Kidney (tissue), 14 donors: ENCODE data around the gene TCEA3. TPM values are rescaled to one million over a fixed set of nuclear protein-coding genes. Genes with fewer than 3 reads are reported as not detected.

ENCODE experiments used
- DNase-seq, 5 donors: peaks; one replicate each; pipeline ENCODE4 v3.0.0-alpha.2; 2013 to 2020
- FAIRE-seq: peaks from 2 replicates; lab custom pipeline; 2012; peaks lifted over from hg19 to GRCh38; lab: Jason Lieb, UNC
- H3K27ac ChIP-seq, 2 donors: one replicate each; pipeline ENCODE4 v1.7.0; 2013; ENCODE audit warnings: low read depth in 2 of 2, low read length in 2 of 2, inconsistent platforms in 1 of 2
- H3K27me3 ChIP-seq: one replicate; pipeline ENCODE4 v1.7.1; 2013; ENCODE audit warnings: low read length, inconsistent platforms; ENCODE audit not compliant: control insufficient read depth, insufficient read depth
- H3K36me3 ChIP-seq, 3 donors: one replicate each; pipeline versions ENCODE4 v1.7.0 to v1.7.1; 2013; ENCODE audit warnings: low read length in 3 of 3, control low read depth in 1 of 3, inconsistent platforms in 1 of 3; ENCODE audit not compliant: insufficient read depth in 3 of 3, control insufficient read depth in 2 of 3
- H3K4me1 ChIP-seq, 3 donors: one replicate each; pipeline versions ENCODE4 v1.7.0 to v1.7.1; 2013; ENCODE audit warnings: low read length in 3 of 3, inconsistent platforms in 1 of 3, low read depth in 1 of 3; ENCODE audit not compliant: control insufficient read depth in 2 of 3, insufficient read depth in 2 of 3
- H3K4me3 ChIP-seq, 3 donors: one replicate each; pipeline versions ENCODE4 v1.7.0 to v1.8.1; 2013; ENCODE audit warnings: low read length in 3 of 3, control low read depth in 1 of 3, inconsistent platforms in 1 of 3
- H3K9ac ChIP-seq, 3 donors: one replicate each; pipeline versions ENCODE4 v1.7.0 to v1.7.1; 2013; ENCODE audit warnings: low read length in 3 of 3, control low read depth in 1 of 3, inconsistent platforms in 1 of 3
- H3K9me3 ChIP-seq, 3 donors: one replicate each; pipeline versions ENCODE4 v1.7.0 to v1.7.1; 2013; ENCODE audit warnings: low read length in 3 of 3, control low read depth in 1 of 3, inconsistent platforms in 1 of 3; ENCODE audit not compliant: control insufficient read depth in 2 of 3, insufficient read depth in 1 of 3
- CTCF ChIP-seq: IDR thresholded peaks from 3 replicates; pipeline ENCODE4 v1.5.1; 2012; ENCODE audit warnings: mild to moderate bottlenecking, moderate library complexity, borderline replicate concordance; ENCODE audit not compliant: insufficient read depth; ENCODE audit errors: extremely low read depth
- intact Hi-C: fragments of 100-400 bp; cut with DNase I; formaldehyde crosslinking; loops from one replicate; pipeline ENCODE4 v1.11.1; 2022
- polyA plus RNA-seq: library from polyadenylated mRNA; stranded (reverse); fragments of 350-450 nt; fragmentation: Illumina TruSeq; extraction: RNeasy Lipid Tissue Mini Kit (QIAGEN cat#74804); gene quantifications from one replicate; pipeline ENCODE4 v1.2.3, GENCODE V29; 2014; ENCODE audit warnings: low read depth, low replicate concordance; ENCODE audit not compliant: insufficient read depth
- total RNA-seq: library from RNA; stranded (reverse); fragmentation: NEBNext Ultra II Directional; extraction: Animal tissue kit (Norgen Biotek cat#: 25700); gene quantifications from one replicate; pipeline ENCODE4 v1.2.1, GENCODE V29; 2021
- donor health status: control.
- donor health status: control.
- donor health status: control.
- donor health status: control.
- donor health status: control.
- donor health status: DM: yes; HTN: yes; CAD: no.
- donor health status: Normal renal cell carcinoma (clear cell type).

Gene TCEA3
- total and polyA plus RNA-seq, 2 donors from 2014 or later = 46.3 to 93.2 TPM

GRCh38 chr1:23462766-23463165 lies 38.2 kb upstream of the TCEA3 start:
- Histone ChIP-seq H3K36me3 (peaks cover 0 to 1% (median 0%) of the 10 kb centered on the region in 3 donors), H3K27ac (no peak overlapping the region), H3K4me3 (no peak overlapping the region), H3K4me1 (no peaks in the 10 kb centered on the region), H3K9me3 (no peaks in the 10 kb centered on the region), H3K9ac (no peak overlapping the region), H3K27me3 (no peaks in the 10 kb centered on the region)
- TF ChIP-seq CTCF = no peak
- DNase-seq (no peak), FAIRE-seq (no peak)
- intact Hi-C loops = no loop called here

- DNase-seq (no peak), FAIRE-seq (no peak)
- Histone ChIP-seq H3K27ac (no peak overlapping the region), H3K9ac (no peak overlapping the region), H3K27me3 (no peaks in the 10 kb centered on the region), H3K4me1 (no peaks in the 10 kb centered on the region), H3K9me3 (no peaks in the 10 kb centered on the region), H3K36me3 (peaks cover 0 to 2% (median 0%) of the 10 kb centered on the region in 3 donors), H3K4me3 (no peak overlapping the region)
- no peak for TF ChIP-seq CTCF
- intact Hi-C loops = no loop called here
Observed at GRCh38 chr1:23461050-23461449, 36.5 kb upstream of the TCEA3 start.

- no peak overlapping the region for H3K4me3 ChIP-seq
- no peak for TF ChIP-seq CTCF
- H3K9me3 ChIP-seq = no peaks in the 10 kb centered on the region
- no peak overlapping the region for H3K9ac ChIP-seq
- peaks cover 0 to 2% (median 0%) of the 10 kb centered on the region in 3 donors for H3K36me3 ChIP-seq
- H3K27me3 ChIP-seq = no peaks in the 10 kb centered on the region
- no peaks in the 10 kb centered on the region for H3K4me1 ChIP-seq
- DNase-seq (no peak), FAIRE-seq (no peak)
- no peak overlapping the region for H3K27ac ChIP-seq
- intact Hi-C loops = no loop called here
Observed at GRCh38 chr1:23460519-23460918, 36.0 kb upstream of the TCEA3 start.

- Histone ChIP-seq H3K9ac (no peak overlapping the region), H3K27ac (no peak overlapping the region), H3K9me3 (no peaks in the 10 kb centered on the region), H3K4me1 (no peaks in the 10 kb centered on the region), H3K27me3 (no peaks in the 10 kb centered on the region), H3K4me3 (no peak overlapping the region), H3K36me3 (peaks cover 0 to 8% (median 4%) of the 10 kb centered on the region in 3 donors)
- intact Hi-C loops = no loop called here
- no peak for FAIRE-seq
- no peak for DNase-seq
- TF ChIP-seq CTCF = no peak
Observed at GRCh38 chr1:23459338-23459757, 34.8 kb upstream of the TCEA3 start.
